ENCODE measurements around the gene OR7A10.

The OR7A10 gene

DNA sequence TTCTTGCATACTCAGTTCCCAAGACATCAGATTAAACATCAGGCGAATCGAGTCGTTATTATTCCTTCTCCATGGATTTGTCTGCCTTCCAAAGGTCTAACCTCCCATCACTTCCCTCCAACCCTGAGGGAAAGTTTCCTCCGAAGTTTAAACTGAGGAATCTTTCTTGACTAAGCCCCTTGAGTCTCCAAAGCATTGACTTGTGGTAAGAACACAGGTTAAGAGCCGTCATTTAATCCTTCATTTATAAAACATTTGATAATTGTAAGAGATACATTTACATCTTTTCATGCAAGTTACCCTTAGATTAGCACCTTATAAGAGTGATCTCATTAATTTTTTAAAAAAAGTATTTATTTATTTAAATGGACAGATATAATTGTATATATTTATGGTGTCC lies at the start of gene OR7A10:
Gene OR7A10 (minus strand): TSS at position 101 of the 400 bp plus-strand sequence. CDS start 7,045 bp downstream, outside the sequence.
- Histone ChIP-seq H2AFZ (ENCODE audit: low read length, unreplicated experiment) (no peak within 1 kb of the TSS), H3K36me3 (ENCODE audit: insufficient read depth, low read length) (no peaks in the 10 kb centered on the region), H3K79me2 (ENCODE audit: control insufficient read depth, insufficient read depth, low read length, unreplicated experiment) (no peaks in the 10 kb centered on the region), H3K27me3 (ENCODE audit: insufficient read depth, low read length) (peaks cover 34% of the 10 kb centered on the region), H3K4me3 (ENCODE audit: low read depth, low read length) (no peak within 1 kb of the TSS), H3K4me1 (ENCODE audit: control insufficient read depth, insufficient read depth, low read length, unreplicated experiment) (no peaks in the 10 kb centered on the region), H3K27ac (ENCODE audit: low read depth, low read length) (no peak within 1 kb of the TSS)

DNA sequence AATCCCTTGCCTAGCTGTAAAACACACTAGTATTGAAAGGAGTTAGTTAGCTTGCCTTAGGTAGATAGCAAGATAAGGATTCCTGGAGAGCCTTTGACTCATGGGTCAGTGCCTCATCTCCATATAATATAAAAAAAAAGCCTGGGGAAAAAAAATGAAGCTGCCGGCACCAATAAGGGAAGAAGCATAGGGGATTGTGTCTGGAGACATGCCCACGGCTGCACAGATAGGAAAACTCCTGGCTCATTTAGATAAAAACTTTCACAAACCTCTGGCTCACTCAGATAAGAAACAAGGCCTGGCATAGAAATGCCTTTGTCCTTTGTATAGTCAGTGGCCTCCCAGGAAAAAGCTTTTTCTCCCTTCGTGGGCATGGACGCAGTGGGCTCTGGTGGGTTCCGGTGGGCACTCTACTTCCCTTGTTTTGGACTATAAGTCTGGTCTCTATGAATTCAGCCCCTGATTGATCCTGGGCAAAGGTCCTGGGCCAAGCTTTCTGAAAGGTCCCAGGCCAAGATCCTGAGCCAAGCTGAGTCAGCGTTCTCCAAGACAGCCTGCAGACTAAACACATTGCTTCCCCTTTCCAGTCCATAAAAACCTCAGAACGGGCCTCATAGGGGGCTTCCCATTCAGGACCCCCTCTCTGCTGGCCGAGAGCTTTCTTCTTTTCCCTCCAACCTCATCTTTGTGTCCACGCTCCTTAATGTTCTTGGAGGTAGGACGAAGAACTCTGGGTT lies 42.1 kb upstream of the OR7A10 start:
- Histone ChIP-seq H2AFZ (ENCODE audit: low read length, unreplicated experiment) (no peak overlapping the region), H3K27me3 (ENCODE audit: insufficient read depth, low read length) (peaks cover 31% of the 10 kb centered on the region; the same call in 1 of the 2 replicates), H3K27ac (ENCODE audit: low read depth, low read length) (no peak overlapping the region), H3K4me3 (ENCODE audit: low read depth, low read length) (no peak overlapping the region), H3K4me1 (ENCODE audit: control insufficient read depth, insufficient read depth, low read length, unreplicated experiment) (peaks cover 2% of the 10 kb centered on the region), H3K79me2 (ENCODE audit: control insufficient read depth, insufficient read depth, low read length, unreplicated experiment) (no peaks in the 10 kb centered on the region), H3K36me3 (ENCODE audit: insufficient read depth, low read length) (no peaks in the 10 kb centered on the region)

DNA sequence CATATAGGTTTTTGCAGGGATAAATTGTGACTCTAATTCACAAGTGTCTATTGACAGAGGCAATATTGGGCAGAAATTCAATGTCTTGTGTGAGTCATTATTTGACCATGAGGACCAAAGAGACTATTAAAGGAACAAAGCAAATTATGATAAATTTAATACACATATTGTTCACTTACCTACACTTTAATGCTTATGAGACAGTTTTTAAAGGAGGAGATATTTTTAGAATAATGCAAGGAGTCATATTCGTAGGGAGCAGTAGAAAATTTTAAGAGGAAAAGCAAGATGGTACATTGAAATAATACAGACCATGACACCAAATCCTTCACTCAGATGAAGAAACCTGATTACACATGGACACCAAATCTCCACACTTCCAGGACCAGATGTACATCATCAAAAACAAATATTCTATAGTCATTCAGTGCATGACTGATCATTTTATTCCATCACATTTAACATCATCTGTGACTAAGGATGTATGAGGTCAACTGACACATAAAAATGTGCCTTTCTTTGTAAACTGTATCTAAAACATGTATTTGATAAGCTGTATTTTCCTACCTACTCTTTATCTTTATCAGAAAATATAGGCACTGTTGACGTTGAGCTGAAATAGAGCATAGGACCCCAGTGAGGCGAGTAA lies 41.4 kb upstream of the OR7A10 start:
- Histone ChIP-seq H3K27me3 (ENCODE audit: insufficient read depth, low read length) (peaks cover 35% of the 10 kb centered on the region; the same call in 1 of the 2 replicates), H3K27ac (ENCODE audit: low read depth, low read length) (no peak overlapping the region), H3K4me3 (ENCODE audit: low read depth, low read length) (no peak overlapping the region), H3K79me2 (ENCODE audit: control insufficient read depth, insufficient read depth, low read length, unreplicated experiment) (no peaks in the 10 kb centered on the region), H2AFZ (ENCODE audit: low read length, unreplicated experiment) (no peak overlapping the region), H3K4me1 (ENCODE audit: control insufficient read depth, insufficient read depth, low read length, unreplicated experiment) (peaks cover 2% of the 10 kb centered on the region), H3K36me3 (ENCODE audit: insufficient read depth, low read length) (no peaks in the 10 kb centered on the region)

DNA sequence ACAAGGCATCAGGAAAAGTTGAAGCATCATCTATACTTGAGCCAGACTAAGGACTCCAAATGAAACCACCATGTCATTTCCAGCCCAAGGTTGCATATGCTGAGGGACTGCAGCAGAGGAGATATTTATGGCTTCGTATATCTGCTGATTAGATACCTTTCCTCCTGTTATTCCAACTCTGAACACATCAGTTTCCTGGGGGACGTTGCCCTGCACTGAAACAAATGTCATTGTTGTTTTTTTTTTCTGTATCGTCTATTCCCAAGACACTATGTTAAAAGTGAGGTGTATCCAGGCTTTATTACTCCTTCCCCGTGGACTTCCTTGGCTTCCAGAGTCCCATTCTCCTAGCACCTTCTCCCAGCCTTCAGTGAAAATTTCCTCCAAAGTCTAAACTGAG lies 37.3 kb upstream of the OR7A10 start, which contains the start of gene OR7A17:
Gene OR7A17 (minus strand): TSS at position 101 of the 400 bp plus-strand sequence. CDS start 4,777 bp downstream, outside the sequence.
- no peaks in the 10 kb centered on the region for H3K79me2 ChIP-seq (ENCODE audit: control insufficient read depth, insufficient read depth, low read length, unreplicated experiment)
- no peak within 1 kb of the TSS for H2AFZ ChIP-seq (ENCODE audit: low read length, unreplicated experiment)
- H3K27me3 ChIP-seq (ENCODE audit: insufficient read depth, low read length), result peaks cover 44% of the 10 kb centered on the region
- no peak within 1 kb of the TSS for H3K27ac ChIP-seq (ENCODE audit: low read depth, low read length)
- no peak within 1 kb of the TSS for H3K4me3 ChIP-seq (ENCODE audit: low read depth, low read length)
- H3K36me3 ChIP-seq (ENCODE audit: insufficient read depth, low read length), result no peaks in the 10 kb centered on the region
- peaks cover 2% of the 10 kb centered on the region for H3K4me1 ChIP-seq (ENCODE audit: control insufficient read depth, insufficient read depth, low read length, unreplicated experiment)

DNA sequence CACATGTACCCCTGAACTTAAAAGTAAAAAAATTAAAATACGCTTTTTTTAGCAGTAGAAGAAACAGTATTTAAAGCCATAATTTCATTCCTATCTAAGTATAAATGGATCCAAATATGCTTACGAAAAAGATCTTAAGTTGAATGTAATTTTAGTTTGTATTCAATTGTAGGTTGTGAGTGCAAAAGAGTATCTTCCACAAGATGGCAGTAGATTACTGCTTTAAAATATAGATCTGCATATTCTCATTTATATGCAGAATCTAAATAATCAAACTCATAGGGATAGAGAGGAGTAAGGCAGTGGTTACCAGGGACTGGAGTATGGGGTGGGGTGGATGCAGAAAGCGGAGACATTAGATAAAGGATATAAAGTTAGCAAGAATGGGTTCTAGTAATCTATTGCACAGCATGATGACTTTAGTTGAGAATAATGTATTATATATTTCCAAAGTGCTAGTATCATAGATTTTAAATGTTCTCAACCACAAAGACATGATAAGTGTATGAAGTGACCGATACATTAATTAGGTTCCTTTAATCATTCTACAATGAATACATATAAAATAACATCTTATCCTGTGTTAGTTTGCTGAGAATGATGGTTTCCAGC lies 23.0 kb upstream of the OR7A10 start:
- no peaks in the 10 kb centered on the region for H3K79me2 ChIP-seq (ENCODE audit: control insufficient read depth, insufficient read depth, low read length, unreplicated experiment)
- no peak overlapping the region for H2AFZ ChIP-seq (ENCODE audit: low read length, unreplicated experiment)
- H3K27ac ChIP-seq (ENCODE audit: low read depth, low read length), result no peak overlapping the region
- H3K27me3 ChIP-seq (ENCODE audit: insufficient read depth, low read length), result peaks cover 49% of the 10 kb centered on the region
- no peak overlapping the region for H3K4me3 ChIP-seq (ENCODE audit: low read depth, low read length)
- no peaks in the 10 kb centered on the region for H3K4me1 ChIP-seq (ENCODE audit: control insufficient read depth, insufficient read depth, low read length, unreplicated experiment)
- H3K36me3 ChIP-seq (ENCODE audit: insufficient read depth, low read length), result no peaks in the 10 kb centered on the region

DNA sequence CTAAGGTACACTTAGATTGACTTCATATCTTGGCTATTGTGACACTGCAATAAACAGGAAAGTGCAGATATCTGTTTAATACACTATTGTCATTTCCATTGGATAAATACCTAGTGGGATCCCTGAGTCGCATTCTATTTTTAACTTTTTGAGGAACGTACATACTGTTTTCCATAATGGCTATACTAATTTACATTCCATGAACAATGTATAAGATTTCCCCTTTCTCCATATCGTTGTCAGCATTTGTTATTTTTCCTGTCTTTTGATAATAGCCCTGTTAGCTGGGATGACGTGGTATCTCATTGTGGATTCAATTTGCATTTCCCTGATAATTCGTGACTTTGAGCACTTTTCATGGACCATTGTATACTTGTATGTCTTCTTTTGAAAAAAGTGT lies 19.8 kb upstream of the OR7A10 start:
- Histone ChIP-seq H2AFZ (ENCODE audit: low read length, unreplicated experiment) (no peak overlapping the region), H3K4me1 (ENCODE audit: control insufficient read depth, insufficient read depth, low read length, unreplicated experiment) (no peaks in the 10 kb centered on the region), H3K79me2 (ENCODE audit: control insufficient read depth, insufficient read depth, low read length, unreplicated experiment) (no peaks in the 10 kb centered on the region), H3K4me3 (ENCODE audit: low read depth, low read length) (no peak overlapping the region), H3K27me3 (ENCODE audit: insufficient read depth, low read length) (peaks cover 43% of the 10 kb centered on the region), H3K36me3 (ENCODE audit: insufficient read depth, low read length) (no peaks in the 10 kb centered on the region), H3K27ac (ENCODE audit: low read depth, low read length) (no peak overlapping the region)

DNA sequence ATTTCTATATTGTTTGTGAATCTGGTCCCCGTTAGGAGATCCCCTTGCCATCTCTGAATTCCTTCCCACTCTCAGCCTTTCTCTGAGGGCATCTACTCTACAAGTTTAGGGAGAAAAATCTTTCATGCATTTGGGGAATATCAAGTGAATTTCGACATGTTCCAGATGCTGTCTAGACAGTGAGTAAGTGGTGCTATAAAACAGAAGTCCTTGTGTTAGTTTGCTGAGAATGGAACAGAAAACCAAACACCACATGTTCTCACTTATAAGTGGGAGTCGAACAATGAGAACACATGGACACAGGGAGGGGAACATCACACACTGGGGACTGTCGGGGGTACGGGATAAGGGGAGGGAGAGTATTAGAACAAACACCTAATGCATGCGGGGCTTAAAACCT lies 5.1 kb downstream of the OR7A10 start:
- Histone ChIP-seq H3K4me3 (ENCODE audit: low read depth, low read length) (no peak overlapping the region), H3K27me3 (ENCODE audit: insufficient read depth, low read length) (peaks cover 42% of the 10 kb centered on the region), H3K27ac (ENCODE audit: low read depth, low read length) (no peak overlapping the region)

DNA sequence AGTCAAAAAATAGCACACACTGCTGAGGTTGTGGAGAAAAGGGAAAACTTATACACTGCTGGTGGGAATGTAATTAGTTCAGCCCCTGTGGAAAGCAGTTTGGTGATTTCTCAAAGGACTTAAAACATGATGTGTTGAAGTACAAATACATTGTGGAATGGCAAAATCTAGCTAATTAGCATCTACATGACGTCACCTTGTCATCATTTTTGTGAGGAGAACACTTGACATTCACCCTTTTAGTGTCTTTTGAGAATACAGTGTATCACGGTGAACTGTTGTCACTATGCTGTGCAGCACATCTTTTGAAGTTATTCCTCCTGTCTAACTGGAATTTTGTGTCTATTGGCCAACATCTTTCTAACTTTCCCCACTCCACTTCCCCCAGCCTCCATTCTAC lies 5.6 kb downstream of the OR7A10 start:
- Histone ChIP-seq H2AFZ (ENCODE audit: low read length, unreplicated experiment) (no peak overlapping the region), H3K4me1 (ENCODE audit: control insufficient read depth, insufficient read depth, low read length, unreplicated experiment) (no peaks in the 10 kb centered on the region), H3K4me3 (ENCODE audit: low read depth, low read length) (no peak overlapping the region), H3K27ac (ENCODE audit: low read depth, low read length) (no peak overlapping the region), H3K79me2 (ENCODE audit: control insufficient read depth, insufficient read depth, low read length, unreplicated experiment) (no peaks in the 10 kb centered on the region), H3K36me3 (ENCODE audit: insufficient read depth, low read length) (no peaks in the 10 kb centered on the region), H3K27me3 (ENCODE audit: insufficient read depth, low read length) (peaks cover 38% of the 10 kb centered on the region)

More for the DNA sequence above, 5.1 kb downstream of the OR7A10 start:
- Histone ChIP-seq H2AFZ (ENCODE audit: low read length, unreplicated experiment) (no peak overlapping the region), H3K36me3 (ENCODE audit: insufficient read depth, low read length) (no peaks in the 10 kb centered on the region), H3K4me1 (ENCODE audit: control insufficient read depth, insufficient read depth, low read length, unreplicated experiment) (no peaks in the 10 kb centered on the region), H3K79me2 (ENCODE audit: control insufficient read depth, insufficient read depth, low read length, unreplicated experiment) (no peaks in the 10 kb centered on the region)

DNA sequence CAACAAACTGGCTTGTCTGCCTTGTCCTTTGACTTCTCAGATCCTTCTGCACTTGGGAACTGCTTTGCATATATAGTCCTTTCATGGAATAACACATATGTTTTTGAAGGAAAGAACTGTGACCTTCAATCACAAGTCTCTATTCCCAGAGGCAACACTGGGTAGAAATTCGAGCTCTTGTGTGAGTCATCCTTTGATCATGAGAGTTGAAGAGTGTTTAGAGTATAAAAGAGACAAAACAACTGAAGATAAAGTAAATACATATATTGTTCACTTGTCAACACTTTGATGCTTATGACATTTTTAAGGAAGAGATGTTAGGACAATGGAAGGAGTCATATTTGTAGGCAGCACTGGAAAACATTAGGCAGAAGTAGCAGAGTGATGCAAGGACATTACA lies 8.5 kb downstream of the OR7A10 start:
- Histone ChIP-seq H3K27me3 (ENCODE audit: insufficient read depth, low read length) (peaks cover 47% of the 10 kb centered on the region), H3K27ac (ENCODE audit: low read depth, low read length) (no peak overlapping the region), H3K79me2 (ENCODE audit: control insufficient read depth, insufficient read depth, low read length, unreplicated experiment) (no peaks in the 10 kb centered on the region), H3K36me3 (ENCODE audit: insufficient read depth, low read length) (no peaks in the 10 kb centered on the region), H3K4me1 (ENCODE audit: control insufficient read depth, insufficient read depth, low read length, unreplicated experiment) (no peaks in the 10 kb centered on the region), H3K4me3 (ENCODE audit: low read depth, low read length) (no peak overlapping the region), H2AFZ (ENCODE audit: low read length, unreplicated experiment) (no peak overlapping the region)

DNA sequence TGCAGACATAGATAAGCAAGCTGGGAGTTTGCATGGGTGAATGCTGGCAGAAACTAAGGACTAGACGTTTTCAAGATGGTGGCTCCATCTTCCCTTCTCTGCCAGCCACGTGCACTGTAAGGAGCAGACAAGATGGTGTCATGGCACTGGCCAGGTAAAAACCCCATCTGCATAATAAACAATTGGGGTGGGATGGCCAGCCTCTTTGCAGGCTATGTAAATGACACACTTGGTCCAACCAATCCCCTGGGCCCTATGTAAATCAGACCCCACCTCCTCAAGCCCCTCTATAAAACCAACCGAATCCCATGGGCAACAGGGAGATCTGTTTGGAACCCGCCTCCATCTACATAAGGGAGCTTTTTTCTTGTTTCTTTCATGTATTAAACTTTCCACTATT lies 11.3 kb downstream of the OR7A10 start:
- H3K4me1 ChIP-seq (ENCODE audit: control insufficient read depth, insufficient read depth, low read length, unreplicated experiment), result no peaks in the 10 kb centered on the region
- H3K79me2 ChIP-seq (ENCODE audit: control insufficient read depth, insufficient read depth, low read length, unreplicated experiment), result no peaks in the 10 kb centered on the region
- H3K27ac ChIP-seq (ENCODE audit: low read depth, low read length), result no peak overlapping the region
- H3K4me3 ChIP-seq (ENCODE audit: low read depth, low read length), result no peak overlapping the region
- H2AFZ ChIP-seq (ENCODE audit: low read length, unreplicated experiment), result no peak overlapping the region
- peaks cover 34% of the 10 kb centered on the region for H3K27me3 ChIP-seq (ENCODE audit: insufficient read depth, low read length)
- no peaks in the 10 kb centered on the region for H3K36me3 ChIP-seq (ENCODE audit: insufficient read depth, low read length)

Measured in ACC112 (cell line).